MCF 10A (cell line): Measurements from ENCODE around the gene PICK1. TPM values are rescaled to one million over a fixed set of nuclear protein-coding genes. Genes with fewer than 3 reads are reported as not detected.

Experiments
- BruUV-seq: library from RNA; stranded (reverse); fragments of 400-500 nt; replicated peaks from 2 replicates; lab custom pipeline; 2021; lab: Mats Ljungman, UMichigan
- CTCF ChIA-PET: fragments of 300-600 bp; sonication (Branson Sonifier 250); formaldehyde crosslinking; extraction: SDS; loops from one replicate; lab custom pipeline; 2021; ENCODE audit warnings: antibody characterized with exemption, inconsistent platforms; lab: Yijun Ruan, JAX
- POLR2A ChIA-PET: fragments of 300-600, 350-650 bp; sonication (Branson Sonifier 250); formaldehyde crosslinking; extraction: SDS; loops from one replicate; lab custom pipeline; 2020; ENCODE audit warnings: antibody characterized with exemption, inconsistent platforms; lab: Yijun Ruan, JAX
- DNase-seq: peaks from one replicate; pipeline ENCODE4 v3.0.0-alpha.2; 2018; ENCODE audit not compliant: unreplicated experiment
- H3K27ac Mint-ChIP-seq: one replicate; pipeline ENCODE4 v1.8.0; 2022; ENCODE audit warnings: mild to moderate bottlenecking, low read depth, mixed read lengths; ENCODE audit not compliant: unreplicated experiment
- H3K27me3 Mint-ChIP-seq: one replicate; pipeline ENCODE4 v1.8.0; 2022; ENCODE audit warnings: mixed read lengths; ENCODE audit not compliant: insufficient read depth, unreplicated experiment
- H3K36me3 Mint-ChIP-seq: one replicate; pipeline ENCODE4 v1.8.0; 2022; ENCODE audit warnings: mild to moderate bottlenecking, moderate library complexity, mixed read lengths; ENCODE audit not compliant: insufficient read depth, unreplicated experiment
- H3K4me1 Mint-ChIP-seq: one replicate; pipeline ENCODE4 v1.8.0; 2022; ENCODE audit warnings: mixed read lengths; ENCODE audit not compliant: insufficient read depth, unreplicated experiment
- H3K4me3 Mint-ChIP-seq: one replicate; pipeline ENCODE4 v1.8.0; 2022; ENCODE audit warnings: mild to moderate bottlenecking, moderate library complexity, mixed read lengths; ENCODE audit not compliant: unreplicated experiment
- H3K9me3 Mint-ChIP-seq: one replicate; pipeline ENCODE4 v1.8.0; 2022; ENCODE audit warnings: mixed read lengths; ENCODE audit not compliant: unreplicated experiment
- intact Hi-C: fragments of 100-400 bp; cut with micrococcal nuclease; formaldehyde crosslinking; loops from 2 replicates; pipeline ENCODE4 v1.14.1; 2022
- total RNA-seq: library from RNA; stranded (reverse); gene quantifications from 2 replicates; pipeline ENCODE4 v1.2.3, GENCODE V29; 2022
- TF ChIP-seq, protein P1 (sequence below): fragments of 200-600 bp; IDR thresholded peaks from one replicate; pipeline ENCODE4 v1.8.0; 2022; ENCODE audit warnings: antibody characterized with exemption, mild to moderate bottlenecking; ENCODE audit not compliant: unreplicated experiment

PICK1 gene
- total RNA-seq, 1 experiment from 2014 or later = 40.6 TPM

GRCh38 chr22:38083931-38084631 is 26.9 kb downstream of the PICK1 start, which contains the start of gene SLC16A8:
Gene SLC16A8 (minus strand): TSS chr22:38084184. CDS start chr22:38082873, 1,311 bp downstream.
- Mint-ChIP-seq H3K4me1 (peaks cover 12% of the 10 kb centered on the region), H3K27me3 (no peaks in the 10 kb centered on the region), H3K4me3 (no peak within 1 kb of the TSS), H3K36me3 (peaks cover 10% of the 10 kb centered on the region), H3K27ac (no peak within 1 kb of the TSS), H3K9me3 (no peaks in the 10 kb centered on the region)
- ChIA-PET CTCF (no interaction called here), POLR2A (no interaction called here)
- TF ChIP-seq, protein P1, sequence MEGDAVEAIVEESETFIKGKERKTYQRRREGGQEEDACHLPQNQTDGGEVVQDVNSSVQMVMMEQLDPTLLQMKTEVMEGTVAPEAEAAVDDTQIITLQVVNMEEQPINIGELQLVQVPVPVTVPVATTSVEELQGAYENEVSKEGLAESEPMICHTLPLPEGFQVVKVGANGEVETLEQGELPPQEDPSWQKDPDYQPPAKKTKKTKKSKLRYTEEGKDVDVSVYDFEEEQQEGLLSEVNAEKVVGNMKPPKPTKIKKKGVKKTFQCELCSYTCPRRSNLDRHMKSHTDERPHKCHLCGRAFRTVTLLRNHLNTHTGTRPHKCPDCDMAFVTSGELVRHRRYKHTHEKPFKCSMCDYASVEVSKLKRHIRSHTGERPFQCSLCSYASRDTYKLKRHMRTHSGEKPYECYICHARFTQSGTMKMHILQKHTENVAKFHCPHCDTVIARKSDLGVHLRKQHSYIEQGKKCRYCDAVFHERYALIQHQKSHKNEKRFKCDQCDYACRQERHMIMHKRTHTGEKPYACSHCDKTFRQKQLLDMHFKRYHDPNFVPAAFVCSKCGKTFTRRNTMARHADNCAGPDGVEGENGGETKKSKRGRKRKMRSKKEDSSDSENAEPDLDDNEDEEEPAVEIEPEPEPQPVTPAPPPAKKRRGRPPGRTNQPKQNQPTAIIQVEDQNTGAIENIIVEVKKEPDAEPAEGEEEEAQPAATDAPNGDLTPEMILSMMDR = no peak
- intact Hi-C loops = no loop called here
- no peak for DNase-seq
- no TSS peak for BruUV-seq

DNA sequence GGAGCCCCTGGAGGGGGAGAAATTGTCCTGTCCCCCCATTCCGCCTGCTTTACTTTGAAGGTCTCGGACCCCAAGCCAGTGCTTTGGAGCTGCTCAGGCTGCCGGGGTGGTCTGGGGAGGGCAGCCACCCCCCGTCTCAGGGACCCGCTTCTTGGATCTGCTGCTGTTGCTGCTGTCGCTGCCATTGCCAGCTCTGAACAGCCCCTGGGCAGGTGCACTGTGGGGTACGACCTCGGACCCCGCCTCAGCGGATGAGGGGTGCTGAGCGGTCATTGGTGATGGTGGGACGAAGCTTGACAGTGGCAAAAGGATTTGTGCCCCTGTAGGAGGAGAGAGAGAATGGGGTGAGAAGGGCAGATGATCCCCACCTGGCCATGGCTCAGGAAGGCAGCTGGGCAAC is 27.9 kb downstream of the PICK1 start:
- peaks cover 10% of the 10 kb centered on the region for H3K36me3 Mint-ChIP-seq
- no peak overlapping the region for H3K4me3 Mint-ChIP-seq
- CTCF ChIA-PET = no interaction called here
- no peak for DNase-seq
- no TSS peak for BruUV-seq
- no peak overlapping the region for H3K27ac Mint-ChIP-seq
- no peaks in the 10 kb centered on the region for H3K9me3 Mint-ChIP-seq
- TF ChIP-seq, protein P1 = no peak
- H3K4me1 Mint-ChIP-seq = peaks cover 12% of the 10 kb centered on the region
- intact Hi-C loops = no loop called here
- H3K27me3 Mint-ChIP-seq = no peaks in the 10 kb centered on the region
- POLR2A ChIA-PET = no interaction called here

DNA sequence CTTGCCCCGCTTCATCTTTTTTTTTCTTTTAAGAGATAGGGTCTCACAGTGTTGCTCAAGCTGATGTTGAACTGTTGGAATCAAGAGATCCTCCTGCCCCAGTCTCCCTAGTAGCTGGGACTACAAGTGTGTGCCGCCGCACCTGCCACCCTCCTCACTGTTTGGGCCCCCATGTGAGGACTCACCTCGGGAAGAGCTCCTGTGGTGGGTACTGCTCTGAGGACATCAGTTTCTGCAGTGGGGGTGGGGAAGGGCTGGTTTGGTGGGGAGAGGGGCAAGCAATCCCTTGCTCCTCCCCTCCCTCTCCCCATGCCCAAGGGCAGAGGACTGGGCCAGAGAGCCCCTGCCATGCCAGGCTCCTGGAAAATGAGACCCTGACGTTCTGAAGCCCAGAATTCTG is 28.3 kb downstream of the PICK1 start:
- Mint-ChIP-seq H3K4me1 (peaks cover 12% of the 10 kb centered on the region), H3K9me3 (no peaks in the 10 kb centered on the region), H3K36me3 (peaks cover 10% of the 10 kb centered on the region), H3K27me3 (no peaks in the 10 kb centered on the region), H3K27ac (no peak overlapping the region), H3K4me3 (no peak overlapping the region)
- intact Hi-C loops = no loop called here
- no TSS peak for BruUV-seq
- DNase-seq = no peak
- TF ChIP-seq, protein P1 = no peak
- POLR2A ChIA-PET = no interaction called here
- CTCF ChIA-PET = interaction anchor here (0.6 kb wide), 1 partner anchor 596 kb away, joined by 3 read pairs; no protein-coding TSS in a partner anchor

GRCh38 chr22:38086001-38086845 is 29.0 kb downstream of the PICK1 start:
- TF ChIP-seq, protein P1 = no peak
- H3K4me1 Mint-ChIP-seq = peaks cover 12% of the 10 kb centered on the region
- H3K27me3 Mint-ChIP-seq = no peaks in the 10 kb centered on the region
- POLR2A ChIA-PET = interaction anchor here (0.6 to 1.3 kb wide), 2 partner anchors 25 to 782 kb away, joined by 3 to 4 read pairs; no protein-coding TSS in a partner anchor
- no TSS peak for BruUV-seq
- intact Hi-C loops = no loop called here
- no peaks in the 10 kb centered on the region for H3K9me3 Mint-ChIP-seq
- CTCF ChIA-PET = interaction anchor here (0.6 kb wide), 1 partner anchor 595 kb away, joined by 3 read pairs; no protein-coding TSS in a partner anchor
- H3K27ac Mint-ChIP-seq = no peak overlapping the region
- no peak for DNase-seq
- peaks cover 10% of the 10 kb centered on the region for H3K36me3 Mint-ChIP-seq
- H3K4me3 Mint-ChIP-seq = no peak overlapping the region
